Endothelial cell of coronary artery (primary cell): ENCODE measurements around the gene PIP5K1C. TPM values are rescaled to one million over a fixed set of nuclear protein-coding genes. Genes with fewer than 3 reads are reported as not detected.

Experiments
- total RNA-seq: library from RNA; depleted of rRNA; stranded (reverse); fragments of >200 nt; gene quantifications from 2 replicates; pipeline ENCODE4 v1.2.3, GENCODE V29; 2014

Gene PIP5K1C
- 17.5 and 34.1 TPM in 2 replicates for total RNA-seq

GRCh38 chr19:3700242-3701032 lies at the start of gene PIP5K1C:
PIP5K1C (minus strand) TSS chr19:3700468; CDS start chr19:3700390, 78 bp downstream.

GRCh38 chr19:3708207-3708931 lies 8.1 kb upstream of the PIP5K1C start, which contains the start of gene TJP3:
TJP3 (plus strand) TSS chr19:3708384; CDS start chr19:3728433, 20,049 bp downstream.

DNA sequence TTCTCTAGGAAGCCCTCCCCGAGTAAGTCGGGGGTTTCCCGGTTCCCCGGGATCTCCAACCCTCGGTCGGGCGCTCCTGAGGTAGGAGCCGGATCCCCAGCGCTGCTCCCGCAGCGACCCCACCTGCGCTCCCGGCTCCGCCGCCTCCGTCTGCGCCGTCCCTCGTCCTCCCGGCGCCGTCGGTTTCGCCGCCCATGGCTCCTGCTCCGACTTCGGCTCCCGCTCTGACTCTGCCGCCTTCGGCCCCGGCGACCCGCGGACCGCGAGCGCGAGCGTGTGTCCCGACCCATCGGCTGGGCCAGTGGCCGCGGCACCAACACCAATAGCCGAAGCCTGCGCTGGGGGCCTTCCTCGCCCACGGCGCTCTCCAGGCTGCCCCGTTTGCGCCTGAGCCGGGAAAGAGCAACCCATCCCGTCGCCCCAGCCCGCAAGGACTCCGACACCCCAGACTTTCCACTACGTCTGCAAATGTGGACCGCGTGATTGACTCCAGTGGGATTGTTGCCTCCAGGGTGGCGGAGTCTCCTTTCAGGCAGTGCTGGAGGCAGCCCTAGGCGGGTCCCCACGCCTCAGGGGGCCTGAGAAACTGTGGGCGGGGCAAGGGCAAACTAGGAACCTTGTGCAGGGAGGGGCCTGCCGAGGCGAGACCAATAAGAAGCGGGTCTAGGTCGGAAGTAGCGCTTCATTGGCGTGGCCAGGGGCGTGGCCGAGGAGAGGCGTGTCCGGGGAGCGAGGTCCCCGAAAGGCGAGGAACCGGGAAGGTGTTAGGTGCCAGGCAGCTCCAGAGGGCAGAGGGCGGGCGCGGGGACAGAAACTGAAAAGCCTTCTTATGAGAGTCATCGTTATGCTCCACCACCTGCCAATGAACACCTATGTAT lies 73.6 kb downstream of the PIP5K1C start, which contains the start of gene CACTIN:
Gene CACTIN, minus strand, starts transcription at position 318 of the 878 bp plus-strand sequence. Its CDS starts 28 bp downstream, at position 290.

GRCh38 chr19:3606690-3607289 lies 93.5 kb downstream of the PIP5K1C start, which contains the start of gene TBXA2R:
TBXA2R (minus strand) TSS chr19:3606875; CDS start chr19:3600634, 6,241 bp downstream.

GRCh38 chr19:3585301-3586126 lies 114.8 kb downstream of the PIP5K1C start, which contains the start of gene GIPC3:
GIPC3 (plus strand) TSS chr19:3585478; CDS start chr19:3585598, 120 bp downstream.

Other genes starting within 250 kb of the PIP5K1C start
- gene SMIM24, start 219.9 kb downstream of the PIP5K1C start, total RNA-seq = not detected in 2 replicates
- gene SMIM44, start 217.0 kb downstream of the PIP5K1C start, total RNA-seq = not detected in 2 replicates
- 11.4 and 14.6 TPM in 2 replicates for gene DOHH, start 199.8 kb downstream of the PIP5K1C start, total RNA-seq
- gene FZR1, start 194.2 kb downstream of the PIP5K1C start, total RNA-seq = 40.9 and 42.4 TPM in 2 replicates
- gene TEKTIP1, start 161.3 kb downstream of the PIP5K1C start, total RNA-seq = not detected in 2 replicates
- gene MFSD12, start 142.9 kb downstream of the PIP5K1C start, total RNA-seq = 67.7 and 122 TPM in 2 replicates
- gene HMG20B, start 127.5 kb downstream of the PIP5K1C start, total RNA-seq = 77.0 and 78.4 TPM in 2 replicates
- 0.19 and 0.27 TPM in 2 replicates for gene GIPC3, start 115.0 kb downstream of the PIP5K1C start, total RNA-seq
- gene TBXA2R, start 93.6 kb downstream of the PIP5K1C start, total RNA-seq = 0.63 and 1.2 TPM in 2 replicates
- gene CACTIN, start 73.7 kb downstream of the PIP5K1C start, total RNA-seq = 31.2 and 34.4 TPM in 2 replicates
- gene TJP3, start 7.9 kb upstream of the PIP5K1C start, total RNA-seq = not detected in 2 replicates
- 13.8 and 19.8 TPM in 2 replicates for gene APBA3, start 61.2 kb upstream of the PIP5K1C start, total RNA-seq
- 49.8 and 52.0 TPM in 2 replicates for gene MRPL54, start 62.2 kb upstream of the PIP5K1C start, total RNA-seq
- gene RAX2, start 71.8 kb upstream of the PIP5K1C start, total RNA-seq = not detected in 2 replicates
- not detected in 2 replicates for gene MATK, start 85.9 kb upstream of the PIP5K1C start, total RNA-seq
- not detected in 2 replicates for gene ZFR2, start 168.6 kb upstream of the PIP5K1C start, total RNA-seq
- not detected in 2 replicates for gene ATCAY, start 180.2 kb upstream of the PIP5K1C start, total RNA-seq
- gene NMRK2, start 232.6 kb upstream of the PIP5K1C start, total RNA-seq = not detected in 2 replicates